Measurements from ENCODE around the gene ACTR3C.

DNA sequence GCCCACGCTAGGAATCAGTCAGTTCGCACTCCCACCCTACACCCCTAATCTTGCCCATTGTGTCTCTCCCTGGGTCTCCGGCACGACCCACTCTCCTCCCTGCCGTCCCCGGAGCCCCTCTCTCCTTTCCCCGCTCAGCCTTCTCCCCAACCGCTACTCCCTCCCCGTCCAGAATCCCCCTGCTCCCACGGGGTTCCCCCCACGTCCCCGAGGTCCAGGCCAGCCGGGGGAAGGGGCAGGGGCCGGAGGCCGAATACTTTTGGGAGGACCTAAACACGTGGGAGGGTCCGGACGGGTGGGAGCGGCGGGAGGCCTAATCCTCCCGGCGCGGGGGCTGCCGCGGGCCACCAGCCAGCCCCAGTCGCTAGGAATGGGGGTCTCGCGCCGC, 17.5 kb upstream of the ACTR3C start:
- no peak for TF ChIP-seq EZH2phosphoT487 (IDR thresholded peaks at IDR 0.05; ENCODE audit: low read depth)
- TF ChIP-seq, protein P1, sequence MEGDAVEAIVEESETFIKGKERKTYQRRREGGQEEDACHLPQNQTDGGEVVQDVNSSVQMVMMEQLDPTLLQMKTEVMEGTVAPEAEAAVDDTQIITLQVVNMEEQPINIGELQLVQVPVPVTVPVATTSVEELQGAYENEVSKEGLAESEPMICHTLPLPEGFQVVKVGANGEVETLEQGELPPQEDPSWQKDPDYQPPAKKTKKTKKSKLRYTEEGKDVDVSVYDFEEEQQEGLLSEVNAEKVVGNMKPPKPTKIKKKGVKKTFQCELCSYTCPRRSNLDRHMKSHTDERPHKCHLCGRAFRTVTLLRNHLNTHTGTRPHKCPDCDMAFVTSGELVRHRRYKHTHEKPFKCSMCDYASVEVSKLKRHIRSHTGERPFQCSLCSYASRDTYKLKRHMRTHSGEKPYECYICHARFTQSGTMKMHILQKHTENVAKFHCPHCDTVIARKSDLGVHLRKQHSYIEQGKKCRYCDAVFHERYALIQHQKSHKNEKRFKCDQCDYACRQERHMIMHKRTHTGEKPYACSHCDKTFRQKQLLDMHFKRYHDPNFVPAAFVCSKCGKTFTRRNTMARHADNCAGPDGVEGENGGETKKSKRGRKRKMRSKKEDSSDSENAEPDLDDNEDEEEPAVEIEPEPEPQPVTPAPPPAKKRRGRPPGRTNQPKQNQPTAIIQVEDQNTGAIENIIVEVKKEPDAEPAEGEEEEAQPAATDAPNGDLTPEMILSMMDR (IDR thresholded peaks at IDR 0.05; ENCODE audit: low read depth, low read length), result no peak
